Measurements from ENCODE around the gene GALNT5. TPM values are rescaled to one million over a fixed set of nuclear protein-coding genes. Genes with fewer than 3 reads are reported as not detected.
A peak's percentile ranks its signal among the peaks of the same experiment; 100 is the strongest.

GALNT5 gene
- total RNA-seq, 1 experiment from 2014 or later: 0.04 TPM

GRCh38 chr2:157227592-157227991 lies 29.9 kb upstream of the GALNT5 start:
- Histone ChIP-seq H4K20me1 (ENCODE audit: low read length) (no peaks in the 10 kb centered on the region), H3K9ac (ENCODE audit: low read length) (no peak overlapping the region), H3K4me3 (ENCODE audit: low read length) (no peak overlapping the region), H3K79me2 (ENCODE audit: low read length) (no peaks in the 10 kb centered on the region), H2AFZ (ENCODE audit: low read length) (no peak overlapping the region), H3K27me3 (ENCODE audit: low read length) (no peaks in the 10 kb centered on the region), H3K36me3 (ENCODE audit: low read depth, low read length) (no peaks in the 10 kb centered on the region), H3F3A (ENCODE audit: low read length, unreplicated experiment) (no peaks in the 10 kb centered on the region), H3K4me1 (ENCODE audit: insufficient read depth, low read length) (0 out of 2 replicates have a peak, but pooled peaks cover 7% of the 10 kb centered on the region), H3K9me3 (ENCODE audit: low read length) (no peaks in the 10 kb centered on the region), H3K27ac (ENCODE audit: low read length) (no peak overlapping the region), H3K9me2 (replicated peaks; ENCODE audit: low read length) (no peaks in the 10 kb centered on the region), H3K4me2 (ENCODE audit: low read length) (no peak overlapping the region)
- DNase-seq (no peak), ATAC-seq (no peak)
- CTCF ChIA-PET: no interaction called here
- intact Hi-C loops (cut with micrococcal nuclease): no loop called here
- no peak for TF ChIP-seq CTCF (conservative IDR thresholded peaks at IDR 0.05; ENCODE audit: low read depth, low read length)
- no peak for TF ChIP-seq EZH2phosphoT487 (IDR thresholded peaks at IDR 0.05; ENCODE audit: borderline replicate concordance, low read length)
- no peak for TF ChIP-seq EZH2 (IDR thresholded peaks at IDR 0.05; ENCODE audit: low read length, unreplicated experiment)
- POLR2A ChIA-PET (ENCODE audit: unreplicated experiment): interaction anchor here (0.6 kb wide), 1 partner anchor 1069 kb away, joined by 5 read pairs; no protein-coding TSS in a partner anchor
- no TSS peak for BruUV-seq (replicated peaks)

GRCh38 chr2:157228946-157229345 lies 28.6 kb upstream of the GALNT5 start:
- no TSS peak for BruUV-seq (replicated peaks)
- intact Hi-C loops (cut with micrococcal nuclease): no loop called here
- Histone ChIP-seq H3K9ac (ENCODE audit: low read length) (no peak overlapping the region), H3F3A (ENCODE audit: low read length, unreplicated experiment) (no peaks in the 10 kb centered on the region), H4K20me1 (ENCODE audit: low read length) (no peaks in the 10 kb centered on the region), H3K4me1 (ENCODE audit: insufficient read depth, low read length) (0 out of 2 replicates have a peak, but pooled peaks cover 7% of the 10 kb centered on the region), H3K36me3 (ENCODE audit: low read depth, low read length) (no peaks in the 10 kb centered on the region), H3K79me2 (ENCODE audit: low read length) (no peaks in the 10 kb centered on the region), H3K9me3 (ENCODE audit: low read length) (no peaks in the 10 kb centered on the region), H3K4me2 (ENCODE audit: low read length) (no peak overlapping the region), H3K9me2 (replicated peaks; ENCODE audit: low read length) (no peaks in the 10 kb centered on the region), H2AFZ (ENCODE audit: low read length) (no peak overlapping the region), H3K27ac (ENCODE audit: low read length) (no peak overlapping the region), H3K4me3 (ENCODE audit: low read length) (no peak overlapping the region), H3K27me3 (ENCODE audit: low read length) (no peaks in the 10 kb centered on the region)
- ChIA-PET CTCF (no interaction called here), POLR2A (ENCODE audit: unreplicated experiment) (no interaction called here)
- TF ChIP-seq EZH2phosphoT487 (IDR thresholded peaks at IDR 0.05; ENCODE audit: borderline replicate concordance, low read length) (no peak), EZH2 (IDR thresholded peaks at IDR 0.05; ENCODE audit: low read length, unreplicated experiment) (no peak), CTCF (conservative IDR thresholded peaks at IDR 0.05; ENCODE audit: low read depth, low read length) (no peak)
- ATAC-seq (no peak), DNase-seq (no peak)

- H3K4me2 ChIP-seq (ENCODE audit: low read length): no peak overlapping the region
- H3K4me3 ChIP-seq (ENCODE audit: low read length): no peak overlapping the region
- ChIA-PET CTCF (no interaction called here), POLR2A (ENCODE audit: unreplicated experiment) (interaction anchor here (0.6 to 0.7 kb wide), 2 partner anchors 71 to 76 kb away, joined by 4 to 6 read pairs; no protein-coding TSS in a partner anchor)
- intact Hi-C loops (cut with micrococcal nuclease): no loop called here
- H3K36me3 ChIP-seq (ENCODE audit: low read depth, low read length): no peaks in the 10 kb centered on the region
- H3K9me3 ChIP-seq (ENCODE audit: low read length): no peaks in the 10 kb centered on the region
- DNase-seq: peak; percentile 42
- no peaks in the 10 kb centered on the region for H4K20me1 ChIP-seq (ENCODE audit: low read length)
- no TSS peak for BruUV-seq (replicated peaks)
- peak; percentile 83 for ATAC-seq
- no peaks in the 10 kb centered on the region for H3K79me2 ChIP-seq (ENCODE audit: low read length)
- H3K27ac ChIP-seq (ENCODE audit: low read length): 0 out of 2 replicates have a peak overlapping the region, but pooled peaks have one; percentile 7
- no peaks in the 10 kb centered on the region for H3K27me3 ChIP-seq (ENCODE audit: low read length)
- TF ChIP-seq EZH2 (IDR thresholded peaks at IDR 0.05; ENCODE audit: low read length, unreplicated experiment) (no peak), CTCF (conservative IDR thresholded peaks at IDR 0.05; ENCODE audit: low read depth, low read length) (no peak)
- H2AFZ ChIP-seq (ENCODE audit: low read length): peak overlapping the region; percentile 33
- no peaks in the 10 kb centered on the region for H3F3A ChIP-seq (ENCODE audit: low read length, unreplicated experiment)
- no peaks in the 10 kb centered on the region for H3K9me2 ChIP-seq (replicated peaks; ENCODE audit: low read length)
- 0 out of 2 replicates have a peak, but pooled peaks cover 7% of the 10 kb centered on the region for H3K4me1 ChIP-seq (ENCODE audit: insufficient read depth, low read length)
- H3K9ac ChIP-seq (ENCODE audit: low read length): no peak overlapping the region
These were observed 27.9 kb upstream of the GALNT5 start for GRCh38 chr2:157229572-157229971.

All from PC-3 (cell line).